NCI-H2196 (cell line): ENCODE measurements around the gene GALNT17.

Source experiments
- DNase-seq: peaks from one replicate; lab custom pipeline; 2025; ENCODE audit not compliant: unreplicated experiment; lab: John Stamatoyannopoulos, UW

GALNT17 gene

DNA sequence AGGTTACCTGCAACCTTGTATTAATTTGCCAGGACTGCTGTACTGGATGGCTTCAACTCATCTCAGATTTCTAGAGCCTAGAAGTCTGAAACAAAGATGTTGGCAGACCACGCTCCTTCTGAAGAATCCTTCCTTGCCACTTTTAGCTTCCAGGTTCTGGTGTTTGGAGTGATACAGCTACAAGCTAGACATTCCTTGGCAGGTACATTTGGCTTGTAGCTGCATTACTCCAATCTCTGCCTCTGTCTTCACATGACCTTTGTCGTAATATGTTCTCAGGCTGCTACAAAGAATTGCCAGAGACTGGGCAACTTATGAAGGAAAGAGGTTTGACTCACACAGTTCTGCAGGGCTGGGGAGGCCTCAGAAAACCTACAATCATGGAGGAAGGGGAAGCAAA is 146.3 kb downstream of the GALNT17 start:
- no peak for DNase-seq

GRCh38 chr7:71281261-71281660 is 149.3 kb downstream of the GALNT17 start:
- no peak for DNase-seq

GRCh38 chr7:71283802-71284201 is 151.9 kb downstream of the GALNT17 start:
- no peak for DNase-seq

GRCh38 chr7:71285571-71286145 is 153.7 kb downstream of the GALNT17 start:
- no peak for DNase-seq

GRCh38 chr7:71286336-71286735 is 154.4 kb downstream of the GALNT17 start:
- DNase-seq = no peak

- DNase-seq = no peak
Measured at GRCh38 chr7:71286924-71287323, 155.0 kb downstream of the GALNT17 start.

GRCh38 chr7:71290452-71290851 is 158.5 kb downstream of the GALNT17 start:
- DNase-seq = no peak

GRCh38 chr7:71298378-71298777 is 166.4 kb downstream of the GALNT17 start:
- no peak for DNase-seq

- no peak for DNase-seq
Measured at GRCh38 chr7:71300086-71300485, 168.1 kb downstream of the GALNT17 start.

- DNase-seq = no peak
Measured at GRCh38 chr7:71300603-71301002, 168.7 kb downstream of the GALNT17 start.

- no peak for DNase-seq
Measured at GRCh38 chr7:71301167-71301566, 169.2 kb downstream of the GALNT17 start.

GRCh38 chr7:71303566-71303965 is 171.6 kb downstream of the GALNT17 start:
- no peak for DNase-seq

DNA sequence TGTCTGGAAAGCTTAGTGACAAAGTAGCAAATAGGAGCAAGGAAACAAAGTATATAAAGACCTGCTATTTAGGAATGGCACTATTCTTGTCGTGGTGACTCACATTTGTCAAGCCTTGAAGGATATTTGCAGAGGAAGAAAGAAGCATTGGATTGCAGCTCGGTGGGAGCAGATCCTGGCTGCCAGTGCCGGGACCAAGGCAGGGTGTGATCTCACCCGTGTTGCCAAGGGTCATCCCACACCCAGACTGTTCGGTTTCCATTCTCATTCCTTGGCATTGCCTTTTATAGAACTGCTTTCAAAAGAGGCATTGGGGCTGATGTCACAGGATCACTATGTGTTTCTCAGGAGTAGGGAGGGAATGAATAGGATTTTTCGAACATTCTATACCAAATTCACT is 176.2 kb downstream of the GALNT17 start:
- DNase-seq = no peak

DNA sequence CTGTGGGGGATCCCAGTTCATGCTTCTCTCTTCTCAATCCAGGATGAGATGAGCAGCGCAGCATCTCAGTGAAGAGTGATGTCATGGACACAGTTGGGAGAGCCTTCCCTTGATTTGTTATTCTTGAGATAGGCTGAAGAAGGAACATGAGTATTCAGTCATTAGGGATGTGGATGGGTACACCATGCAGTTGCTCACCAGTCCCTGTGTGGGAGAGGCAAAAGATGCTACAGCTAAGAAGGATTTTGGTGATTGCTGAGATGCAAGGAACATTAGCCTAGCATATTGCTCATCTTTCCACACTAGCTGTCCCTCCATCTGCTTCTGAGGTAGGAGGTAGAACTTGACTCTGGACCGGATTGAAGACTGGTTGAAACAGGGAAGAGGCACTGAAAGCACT is 179.6 kb downstream of the GALNT17 start:
- no peak for DNase-seq

DNA sequence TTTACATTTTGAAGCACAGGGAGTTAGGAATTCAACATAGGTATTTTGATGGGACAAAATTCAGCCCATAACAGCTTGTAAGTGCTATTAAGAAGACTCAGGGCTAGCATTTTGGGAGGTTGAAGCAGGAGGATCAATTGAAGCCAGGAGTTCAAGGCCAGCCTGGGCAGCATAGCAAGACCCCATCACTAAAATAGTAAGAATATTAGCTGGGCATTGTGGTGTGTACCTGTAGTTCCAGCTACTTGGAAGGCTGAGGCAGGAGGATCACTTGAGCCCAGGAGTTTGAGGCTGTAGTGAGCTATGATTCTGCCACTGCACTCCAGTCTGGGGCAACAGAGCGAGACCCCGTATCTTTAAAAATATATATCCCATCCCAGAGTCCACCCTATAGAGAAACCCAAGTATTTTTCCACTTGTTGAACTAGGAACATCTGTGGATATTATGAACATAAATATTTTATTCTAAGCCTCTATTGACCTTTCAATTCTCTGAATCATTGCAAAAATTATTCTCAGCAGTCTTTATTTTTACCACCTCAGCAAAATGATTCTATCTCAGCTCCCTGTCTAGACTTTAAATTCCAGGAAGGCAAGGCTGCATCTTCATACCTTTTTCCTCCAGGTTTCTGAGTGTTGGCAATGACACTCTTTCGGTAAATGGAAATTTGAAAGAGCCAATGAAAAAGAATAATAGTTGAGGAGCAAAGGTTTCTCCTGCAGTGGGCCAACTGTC is 181.0 kb downstream of the GALNT17 start:
- DNase-seq = no peak

DNA sequence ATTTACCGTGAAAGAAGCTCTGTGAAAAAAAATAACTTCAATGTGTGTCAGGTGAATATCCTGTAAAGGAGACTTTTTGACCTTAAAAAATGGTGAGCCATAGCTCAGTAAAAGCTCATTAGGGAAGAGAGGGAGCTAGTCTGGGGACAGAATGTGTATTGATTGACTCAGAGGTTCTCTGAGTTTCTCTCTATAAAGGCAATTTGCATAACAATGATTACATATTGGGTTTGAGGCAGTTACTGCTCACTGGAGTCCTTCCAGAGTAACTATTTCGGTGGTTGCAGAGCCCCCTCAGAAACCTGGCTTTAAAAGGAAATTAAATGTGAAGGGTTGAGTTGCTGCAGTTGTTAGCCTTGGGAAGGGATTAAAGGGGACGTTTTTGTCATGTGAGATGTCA is 181.6 kb downstream of the GALNT17 start:
- no peak for DNase-seq

DNA sequence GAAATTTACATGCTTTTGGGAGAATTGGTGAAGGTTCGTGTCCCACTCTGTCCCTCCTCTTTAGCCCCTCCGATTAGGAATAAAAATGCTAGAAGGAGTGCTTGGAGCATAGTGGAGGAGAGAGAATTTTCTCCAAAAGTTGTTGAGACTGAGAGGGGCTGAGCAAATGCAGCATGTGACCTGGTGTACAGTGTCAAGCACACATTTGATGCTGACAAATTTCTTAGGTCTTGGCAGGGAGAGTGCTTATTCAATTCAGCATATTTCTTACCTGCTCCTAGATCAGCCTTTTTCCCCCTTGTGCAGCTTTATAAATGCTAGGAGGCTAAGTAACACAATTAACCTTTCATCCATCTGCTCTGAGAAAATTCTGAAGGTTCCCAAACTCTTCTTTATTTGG is 189.0 kb downstream of the GALNT17 start:
- DNase-seq = no peak

DNA sequence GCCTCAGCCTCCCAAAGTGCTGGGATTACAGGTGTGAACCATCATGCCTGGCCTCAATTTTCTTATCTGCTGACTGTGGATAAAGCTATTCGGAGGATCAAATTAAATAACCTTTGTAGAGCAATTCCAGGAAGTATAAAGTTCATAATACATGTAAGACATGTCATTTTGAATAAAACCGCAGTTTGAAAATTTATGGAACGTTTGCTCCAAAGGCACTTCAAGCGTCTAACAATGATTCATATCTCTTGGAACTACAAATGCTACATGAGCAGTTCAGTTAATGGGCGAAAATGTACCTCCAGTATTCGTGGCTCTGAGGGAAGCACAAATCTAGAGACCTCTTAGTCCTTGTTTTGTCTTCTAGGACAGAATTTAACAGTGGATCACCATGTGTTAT is 190.3 kb downstream of the GALNT17 start:
- no peak for DNase-seq

GRCh38 chr7:71323726-71324125 is 191.8 kb downstream of the GALNT17 start:
- no peak for DNase-seq

GRCh38 chr7:71325151-71325550 is 193.2 kb downstream of the GALNT17 start:
- DNase-seq = no peak

DNA sequence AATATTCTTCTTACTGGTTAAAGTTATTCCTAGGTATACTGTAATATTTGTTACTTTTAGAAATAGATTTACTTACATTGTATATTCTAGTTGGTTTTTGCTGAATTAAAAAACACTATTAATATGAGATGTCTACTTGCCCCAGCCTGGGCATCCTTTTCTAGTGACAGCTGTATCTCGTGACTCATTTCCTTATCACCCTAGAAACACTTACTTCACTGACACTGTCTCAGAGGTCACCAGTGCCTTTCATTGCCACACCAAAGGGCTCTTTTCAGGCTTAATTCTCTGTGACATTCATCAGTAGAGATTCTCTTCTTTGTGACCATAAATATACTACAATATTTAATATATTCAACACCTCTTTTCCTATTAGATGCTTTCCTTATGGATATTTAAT is 194.7 kb downstream of the GALNT17 start:
- DNase-seq = no peak

- no peak for DNase-seq
Measured at GRCh38 chr7:71327946-71328345, 196.0 kb downstream of the GALNT17 start.
